NCI-H510A (cell line): ENCODE results near the gene HNRNPK.

Experiments used
- DNase-seq: peaks from one replicate; lab custom pipeline; 2025; lab: John Stamatoyannopoulos, UW

The HNRNPK gene

GRCh38 chr9:83979812-83980394, at the start of gene HNRNPK:
Gene HNRNPK, minus strand, starts transcription at chr9:83980215. Its CDS starts 1,963 bp downstream, at chr9:83978252.
- DNase-seq, result peak; percentile 97

- no peak for DNase-seq
Measured at GRCh38 chr9:84027201-84027600, 47.2 kb upstream of the HNRNPK start.

GRCh38 chr9:84024041-84024575, 44.1 kb upstream of the HNRNPK start:
- DNase-seq, result no peak

GRCh38 chr9:84007662-84008061, 27.6 kb upstream of the HNRNPK start:
- no peak for DNase-seq

GRCh38 chr9:84003246-84003645, 23.2 kb upstream of the HNRNPK start:
- DNase-seq, result no peak

GRCh38 chr9:84002344-84002743, 22.3 kb upstream of the HNRNPK start:
- DNase-seq, result no peak

- no peak for DNase-seq
Measured at GRCh38 chr9:84001621-84002020, 21.6 kb upstream of the HNRNPK start.

GRCh38 chr9:84000186-84000585, 20.2 kb upstream of the HNRNPK start:
- DNase-seq, result no peak

GRCh38 chr9:83999141-83999918, 19.3 kb upstream of the HNRNPK start:
- no peak for DNase-seq

GRCh38 chr9:83996126-83996525, 16.1 kb upstream of the HNRNPK start:
- DNase-seq, result no peak

GRCh38 chr9:83992901-83993300, 12.9 kb upstream of the HNRNPK start:
- no peak for DNase-seq

- DNase-seq, result no peak
Measured at GRCh38 chr9:83992407-83992806, 12.4 kb upstream of the HNRNPK start.

GRCh38 chr9:83991355-83991754, 11.3 kb upstream of the HNRNPK start:
- DNase-seq, result no peak

GRCh38 chr9:83988411-83988810, 8.4 kb upstream of the HNRNPK start:
- no peak for DNase-seq

- no peak for DNase-seq
Measured at GRCh38 chr9:83987402-83987791, 7.4 kb upstream of the HNRNPK start.

- DNase-seq, result peak; percentile 9
Measured at GRCh38 chr9:83986765-83987401, 6.9 kb upstream of the HNRNPK start.

- DNase-seq, result no peak
Measured at GRCh38 chr9:83986195-83986594, 6.2 kb upstream of the HNRNPK start.

GRCh38 chr9:83981126-83981871, 1.3 kb upstream of the HNRNPK start:
- no peak for DNase-seq

- peak; percentile 97 for DNase-seq
Measured at GRCh38 chr9:83980395-83981125, 545 bp upstream of the HNRNPK start, which contains the start of gene RMI1. Gene RMI1, plus strand, starts transcription at chr9:83980805. Its CDS starts 20,182 bp downstream, at chr9:84000987.

GRCh38 chr9:83978992-83979811, 813 bp downstream of the HNRNPK start:
- peak; percentile 75 for DNase-seq

GRCh38 chr9:83977196-83977595, 2.8 kb downstream of the HNRNPK start:
- DNase-seq, result no peak
